ENCODE results near the gene IGSF9. TPM values are rescaled to one million over a fixed set of nuclear protein-coding genes. Genes with fewer than 3 reads are reported as not detected.

The IGSF9 gene
- total RNA-seq, 1 donor from 2014 or later: 5.9 TPM

DNA sequence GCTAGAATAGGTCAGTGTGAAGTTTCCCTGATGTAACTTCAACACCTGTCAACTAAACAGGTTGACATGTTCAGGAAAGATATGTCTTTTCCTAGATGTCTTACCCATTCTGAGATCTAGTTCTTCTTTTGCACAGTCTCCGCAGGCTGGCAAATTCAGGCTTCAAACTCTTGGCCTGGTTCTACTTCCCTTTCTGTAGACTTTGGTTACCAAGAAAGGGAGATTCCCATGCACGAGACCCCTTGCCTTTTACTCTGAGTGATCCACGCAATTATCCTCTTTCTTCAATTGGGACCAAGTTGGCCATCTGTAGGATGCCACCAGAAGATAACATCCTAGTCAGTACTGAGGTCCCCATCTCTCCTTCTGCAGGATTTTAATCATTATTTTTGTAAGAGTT is 47.5 kb downstream of the IGSF9 start:
- no peak for DNase-seq

DNA sequence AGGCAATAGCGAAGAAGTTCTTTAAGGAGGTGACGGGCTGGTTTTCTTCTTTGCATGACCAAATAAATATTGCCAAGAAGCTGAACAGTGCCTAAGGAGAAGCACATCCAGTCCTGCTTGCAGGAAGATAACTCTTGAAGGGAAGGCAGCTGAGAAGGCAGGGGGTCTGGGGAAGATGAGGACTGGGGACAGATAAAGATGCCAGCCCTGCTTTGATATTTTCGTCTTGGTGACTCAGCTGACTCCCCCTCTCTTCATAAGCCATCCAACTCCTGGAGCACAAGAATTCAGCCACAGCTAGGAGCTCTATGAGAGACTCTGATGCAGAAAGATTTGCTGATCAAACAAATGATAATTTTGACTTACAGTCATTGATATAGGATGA is 48.9 kb downstream of the IGSF9 start:
- DNase-seq: no peak

DNA sequence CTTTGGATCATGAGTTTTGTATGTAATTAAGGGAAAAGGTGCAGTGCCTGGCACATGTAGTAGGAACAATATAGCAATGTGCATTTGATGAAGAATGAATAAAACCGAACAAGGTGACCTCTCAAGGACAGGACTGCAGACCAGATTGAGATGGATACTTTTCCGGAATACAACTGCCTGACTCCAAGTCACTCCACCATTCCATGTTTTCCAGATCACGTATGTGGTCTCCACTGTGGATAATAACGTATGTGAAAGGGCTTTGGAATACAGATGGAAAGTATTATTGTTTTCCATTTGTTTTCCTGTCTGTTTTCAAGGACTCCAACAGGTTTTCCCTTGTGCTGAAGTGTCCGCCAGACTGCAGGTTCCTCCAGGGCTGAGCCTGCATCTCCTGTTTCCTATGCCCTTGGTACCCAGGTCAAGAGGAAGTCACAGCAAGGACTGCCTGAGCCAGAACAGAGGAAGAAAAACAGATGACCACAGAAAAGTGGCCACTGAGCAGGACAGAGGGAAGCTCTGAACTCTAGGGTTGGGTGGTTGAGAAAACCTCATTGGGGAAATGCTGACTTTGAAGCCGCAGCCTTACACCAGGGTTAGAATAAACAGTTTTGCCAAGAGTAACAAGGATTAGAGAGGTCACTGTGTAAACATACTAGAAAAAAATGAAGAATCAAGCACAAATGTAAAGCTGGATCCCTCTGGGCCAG is 49.4 kb downstream of the IGSF9 start:
- DNase-seq: no peak

DNA sequence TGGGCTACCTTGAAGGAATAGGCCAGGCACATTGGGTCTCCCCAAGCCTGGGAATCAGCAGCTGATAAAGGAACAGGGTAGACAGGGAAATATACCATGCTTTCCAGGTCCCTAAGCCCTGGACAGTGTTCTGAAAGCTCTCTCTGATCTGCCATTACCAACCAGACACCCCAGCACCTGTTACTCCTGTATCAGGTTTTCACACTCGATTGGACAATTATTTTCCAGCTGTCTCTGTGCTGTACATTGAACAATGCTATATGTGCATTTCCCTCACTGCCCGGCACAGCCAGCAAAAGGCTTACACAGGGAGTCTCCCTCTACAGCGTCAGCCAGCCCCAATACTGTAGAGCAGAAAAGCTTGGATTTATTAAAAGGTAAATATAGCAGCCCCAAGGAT is 50.1 kb downstream of the IGSF9 start:
- no peak for DNase-seq

DNA sequence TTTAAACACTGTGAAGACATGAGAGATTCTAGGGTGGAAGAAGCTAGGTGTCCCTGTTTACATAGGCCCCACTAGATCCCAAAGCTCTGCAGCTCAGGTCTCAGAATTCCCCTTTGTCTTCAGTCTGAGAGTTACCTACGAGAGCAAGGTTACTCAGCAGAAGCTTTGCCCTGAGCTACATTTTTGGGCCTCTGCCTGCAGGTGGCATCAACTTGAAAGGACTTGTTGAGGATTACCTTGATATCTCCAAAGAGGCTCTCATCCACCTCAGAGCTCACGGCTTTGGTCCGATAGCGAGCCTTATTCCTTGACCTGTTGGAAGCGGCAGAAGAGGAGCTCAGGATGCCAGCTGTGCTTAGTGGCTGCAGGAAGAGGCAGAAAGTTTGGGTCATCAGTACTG is 52.5 kb downstream of the IGSF9 start:
- no peak for DNase-seq

DNA sequence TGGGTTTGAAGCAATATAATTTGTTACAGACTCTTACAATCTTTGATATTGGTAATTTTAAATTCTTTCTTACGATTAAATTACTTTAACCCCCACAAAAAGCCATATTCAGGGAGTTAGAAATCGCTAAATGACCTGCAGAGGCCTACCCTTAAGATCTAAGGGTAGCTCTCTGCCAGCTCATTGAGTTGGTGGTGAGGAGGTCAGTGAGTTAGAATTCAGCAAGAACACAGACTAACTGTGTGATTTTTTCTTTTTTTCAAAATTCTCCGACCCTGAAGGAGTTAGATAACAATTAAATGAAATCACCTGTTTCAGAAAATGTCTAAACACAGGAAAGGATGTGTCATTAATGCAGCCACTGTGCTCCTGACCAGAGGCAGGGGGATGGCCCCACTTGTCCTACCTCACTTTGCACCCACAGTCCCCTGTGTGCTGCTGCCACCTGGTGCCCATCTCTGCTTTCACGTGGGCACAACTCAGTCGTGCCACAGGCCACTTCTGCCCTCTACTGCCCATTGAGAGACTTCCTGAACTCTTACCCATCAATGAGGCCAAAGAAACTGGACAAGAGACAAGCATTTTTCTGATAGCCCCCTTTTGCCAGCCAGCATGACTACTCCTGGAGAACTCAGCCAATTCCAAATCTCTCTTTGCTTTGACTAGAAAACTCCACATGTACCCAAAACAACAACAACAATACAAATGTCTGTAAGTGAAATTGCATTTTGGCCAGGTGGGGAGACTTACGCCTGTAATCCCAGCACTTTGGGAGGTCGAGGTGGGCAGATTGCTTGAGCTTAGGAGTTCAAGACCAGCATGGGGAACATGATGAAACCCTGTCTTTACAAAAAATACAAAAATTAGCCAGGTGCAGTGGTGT is 53.9 kb downstream of the IGSF9 start:
- DNase-seq: peak; percentile 67

DNA sequence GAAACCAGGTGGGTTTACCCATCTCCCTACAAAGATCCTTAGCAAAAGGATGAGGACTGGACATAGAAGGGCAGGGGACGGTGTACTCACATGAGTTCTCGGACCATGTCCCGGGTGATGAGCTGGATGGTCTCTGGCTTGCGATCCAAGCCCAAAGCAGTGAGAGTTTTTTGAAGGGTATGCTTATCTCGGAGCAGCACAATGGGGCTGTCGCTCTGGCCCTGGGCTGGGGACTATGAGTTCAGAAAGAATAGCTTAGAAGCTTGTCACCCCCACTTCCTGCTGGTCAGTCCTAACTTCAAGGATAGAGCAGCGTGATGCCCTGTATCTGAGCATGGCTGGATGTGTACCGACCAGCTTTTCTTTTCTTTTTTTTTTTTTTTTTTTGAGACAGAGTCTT is 55.0 kb downstream of the IGSF9 start:
- no peak for DNase-seq

DNA sequence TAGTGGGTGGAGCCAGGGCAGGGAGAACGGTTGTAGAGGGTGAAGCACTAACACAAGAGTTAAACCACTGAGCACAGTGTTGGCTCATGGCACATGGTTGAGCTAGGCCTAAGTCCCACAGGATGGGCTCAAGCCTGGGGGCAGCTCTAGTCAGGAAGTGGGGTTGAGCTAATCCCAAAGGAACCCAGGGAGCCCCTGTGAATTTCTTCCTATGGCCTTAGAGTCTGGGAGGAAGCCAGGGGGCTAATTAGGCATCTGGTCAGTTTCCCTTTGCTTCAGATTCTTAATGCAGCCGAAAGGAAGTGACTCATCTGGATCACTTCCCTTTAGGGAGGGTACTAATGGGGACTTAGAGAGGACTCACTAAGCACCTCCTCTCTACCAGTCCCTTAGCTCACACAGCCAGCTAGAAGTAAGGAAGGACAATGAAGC is 55.6 kb downstream of the IGSF9 start:
- no peak for DNase-seq

DNA sequence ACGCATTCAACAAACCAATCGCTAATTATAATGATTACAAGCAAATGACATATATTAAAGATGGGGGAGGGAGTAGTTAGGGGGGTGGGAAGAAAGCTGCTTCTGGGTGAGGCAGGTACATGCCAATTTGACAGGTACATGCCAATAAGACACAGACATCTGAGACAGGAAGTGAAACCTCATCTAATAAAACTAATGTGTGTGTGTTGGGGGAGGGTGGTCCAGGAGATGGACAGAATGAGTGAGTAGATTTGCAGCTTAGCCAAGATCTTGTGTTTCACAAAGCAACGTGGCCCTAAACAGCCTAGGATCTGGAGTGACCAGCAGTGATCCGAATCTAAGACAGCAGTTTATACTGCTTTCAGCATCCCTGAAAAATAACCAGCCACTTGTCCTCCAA is 56.2 kb downstream of the IGSF9 start:
- DNase-seq: no peak

DNA sequence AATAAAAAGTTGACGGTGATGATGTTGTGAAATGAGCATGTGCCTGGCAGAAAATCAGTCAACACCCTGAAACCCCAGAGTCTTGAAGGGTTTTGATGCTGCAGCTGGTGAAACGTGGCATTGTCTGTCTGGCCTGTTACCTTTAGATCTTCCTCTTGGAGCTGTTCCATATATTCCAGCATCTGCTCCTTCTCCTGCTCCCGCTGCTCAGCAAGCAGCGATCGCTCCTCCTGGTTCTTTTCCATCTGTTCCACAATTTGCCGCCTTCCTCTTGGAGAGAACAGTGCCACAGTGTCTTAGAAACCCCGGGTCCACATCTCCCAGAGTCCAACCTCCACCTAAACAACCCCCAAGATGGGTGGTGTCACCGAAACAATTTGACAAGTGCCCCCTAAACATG is 61.1 kb downstream of the IGSF9 start:
- DNase-seq: no peak

DNA sequence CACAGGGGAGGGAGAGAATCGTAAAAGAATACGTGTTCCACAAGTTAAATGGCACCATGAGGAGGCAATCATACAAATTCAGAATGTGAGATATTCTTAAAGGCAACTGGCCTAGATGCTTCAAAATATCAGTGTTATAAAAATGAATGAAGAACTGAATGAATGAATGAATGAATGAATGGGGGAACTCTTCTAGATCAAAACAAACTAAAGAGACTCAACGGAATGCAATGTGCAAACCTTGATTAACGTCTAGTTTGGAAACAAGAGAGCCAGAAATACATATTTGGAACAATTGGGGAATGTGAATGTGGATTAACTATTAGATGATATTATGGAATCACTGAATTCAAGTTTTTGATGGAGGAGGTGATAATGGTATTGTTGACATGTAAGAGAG is 62.3 kb downstream of the IGSF9 start:
- DNase-seq: no peak

DNA sequence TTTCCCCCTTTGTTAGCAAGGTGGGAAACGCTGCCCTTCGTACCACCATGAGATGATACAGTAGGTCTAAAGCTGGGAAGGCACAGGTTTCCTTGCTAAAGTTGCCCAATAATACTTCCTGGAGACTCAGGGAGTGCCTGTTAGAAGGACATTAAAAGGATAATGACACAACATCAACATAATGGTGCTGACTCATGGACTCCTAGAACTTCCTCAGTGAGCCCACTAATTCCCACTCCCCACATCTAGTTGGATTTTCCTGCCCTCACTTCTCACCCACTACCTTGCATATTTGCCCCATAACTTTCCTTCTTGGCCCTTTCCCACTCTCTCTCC is 62.9 kb downstream of the IGSF9 start:
- DNase-seq: no peak

DNA sequence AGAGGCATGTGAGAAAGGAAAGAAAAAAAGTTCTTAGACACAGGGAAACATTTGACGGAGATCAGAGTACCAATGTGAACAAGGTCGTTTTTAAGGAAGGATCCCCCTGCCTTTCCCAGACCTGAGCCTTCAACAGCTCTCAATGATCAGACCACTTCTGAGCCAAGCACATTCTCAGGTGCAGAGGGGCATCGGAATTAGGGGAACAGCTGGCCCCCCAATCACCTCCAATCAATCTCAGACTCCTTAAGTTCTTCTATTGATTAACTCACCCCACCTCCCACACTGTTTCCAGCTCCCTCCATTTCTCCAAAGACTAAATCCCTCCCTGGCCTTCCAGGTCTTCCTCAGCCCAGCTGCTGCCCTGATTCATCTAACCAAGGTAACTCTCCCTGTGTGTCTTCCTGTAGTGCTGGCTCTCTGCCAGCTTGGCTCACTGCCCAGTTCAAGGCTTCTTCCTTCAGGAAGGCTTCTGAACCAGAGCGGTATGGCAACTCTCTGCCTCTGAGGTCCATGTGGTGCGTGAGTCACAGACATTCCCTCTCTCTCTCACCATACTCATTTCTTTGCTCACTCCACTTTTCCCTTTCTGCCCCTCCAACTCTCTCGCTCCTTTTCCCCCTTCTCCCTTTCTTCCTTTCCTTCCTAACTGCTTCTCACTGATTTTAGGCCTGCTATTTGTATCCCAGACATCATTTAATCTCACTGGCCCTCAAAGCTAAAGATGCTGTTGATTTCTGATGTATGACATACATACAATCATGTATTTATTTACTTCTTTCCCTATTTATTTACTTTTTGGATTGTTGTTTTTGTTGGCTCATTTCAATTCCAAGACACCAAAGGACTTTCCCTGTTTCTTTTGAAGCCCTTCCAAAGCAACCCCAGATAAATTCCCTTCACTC is 63.5 kb downstream of the IGSF9 start:
- no peak for DNase-seq

DNA sequence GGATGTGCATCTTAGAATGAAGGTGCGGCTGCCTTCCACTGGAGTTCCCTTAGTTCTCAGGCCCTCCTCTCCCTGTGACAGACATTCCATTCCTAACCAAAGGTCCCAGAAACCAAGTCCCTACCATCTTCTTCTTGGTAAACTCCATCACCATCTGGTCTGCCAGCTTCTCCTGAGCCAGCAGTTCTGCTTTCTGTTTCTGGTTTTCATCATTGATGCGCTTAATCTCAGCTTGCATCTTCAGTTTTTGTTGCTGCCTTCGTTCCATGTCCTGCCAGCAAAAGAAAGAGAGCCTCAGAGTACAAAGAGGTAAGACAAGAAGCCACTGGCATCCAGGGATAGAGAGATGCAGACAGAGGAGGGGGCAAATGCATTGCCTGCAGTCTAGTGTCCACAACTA is 65.0 kb downstream of the IGSF9 start:
- DNase-seq: no peak

DNA sequence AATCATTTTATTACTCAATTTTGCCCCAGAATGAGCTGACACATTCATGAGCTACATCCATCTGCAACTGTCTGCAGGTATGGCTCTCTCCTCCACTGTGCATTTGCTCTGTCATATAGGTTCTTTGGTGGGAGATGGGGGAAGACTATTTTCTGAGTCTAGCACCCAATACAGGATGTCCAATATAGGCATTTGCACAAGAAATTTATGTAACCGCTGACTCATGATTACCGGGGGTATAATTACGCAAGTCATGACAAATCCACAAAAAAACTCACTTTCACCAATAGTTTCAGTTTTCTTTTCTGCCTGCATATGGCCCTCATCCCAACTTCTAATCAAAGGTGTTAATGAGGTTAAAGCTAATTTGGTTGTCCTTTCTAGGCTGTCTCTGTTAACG is 65.4 kb downstream of the IGSF9 start:
- DNase-seq: no peak

DNA sequence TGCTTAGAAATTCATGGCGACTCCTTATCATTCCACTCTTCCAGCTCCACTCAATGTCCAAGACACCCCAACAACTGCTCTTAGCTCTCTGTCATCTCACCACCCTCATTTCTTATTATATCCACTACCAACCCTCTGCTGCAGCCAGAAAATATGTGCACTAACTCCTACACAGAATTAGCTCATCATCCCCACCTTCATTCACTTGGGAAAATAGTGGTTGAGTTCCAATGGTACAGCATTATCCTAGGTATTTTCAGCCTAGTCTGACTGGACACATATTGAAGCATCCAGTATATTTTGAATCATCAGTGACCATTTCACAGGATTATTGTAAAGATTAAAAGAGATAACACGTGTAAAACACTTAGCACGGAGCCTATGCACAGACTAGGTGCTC is 66.3 kb downstream of the IGSF9 start:
- no peak for DNase-seq

DNA sequence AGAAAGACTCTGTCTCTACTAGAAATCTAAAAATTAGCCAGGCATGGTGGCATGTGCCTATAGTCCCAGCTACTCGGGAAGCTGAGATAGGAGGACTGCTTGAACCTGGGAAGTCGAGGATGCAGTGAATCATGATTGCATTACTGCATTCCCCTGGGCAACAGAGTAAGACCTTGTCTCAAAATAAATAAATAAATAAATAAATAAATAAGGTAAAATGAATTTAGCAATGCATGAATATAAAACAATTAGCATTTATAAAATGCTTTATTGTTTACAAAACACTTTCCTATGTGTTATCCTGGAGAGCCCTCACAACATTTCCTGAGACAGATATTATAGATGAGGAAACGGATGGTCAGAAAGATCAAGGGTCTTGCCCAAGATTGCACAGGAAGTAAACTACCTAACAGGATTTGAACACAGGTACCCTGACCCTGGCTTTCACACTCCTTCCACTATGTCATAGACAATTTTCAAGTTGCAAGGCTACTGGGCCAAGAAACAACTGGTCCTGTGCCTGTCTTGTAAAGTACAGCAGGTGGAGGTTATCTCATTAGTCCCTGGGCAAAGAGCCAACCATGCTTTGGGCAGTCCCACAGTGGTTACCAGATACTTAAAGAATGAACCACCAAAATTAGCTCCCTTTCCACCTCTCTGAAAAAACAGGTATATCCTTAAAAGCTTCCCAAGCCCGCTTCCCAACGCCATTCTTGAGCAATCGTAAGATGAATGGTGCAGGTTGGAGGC is 67.5 kb downstream of the IGSF9 start:
- no peak for DNase-seq

Small RNA genes lying within 50 kb of the gene (small RNA-seq; reads per million reads assigned to genes)
- gene MIR4259: not detected

Other genes starting within 250 kb of the IGSF9 start
- gene CRP, start 231.0 kb downstream of the IGSF9 start, total RNA-seq: 0.31 TPM
- gene DUSP23, start 164.7 kb downstream of the IGSF9 start, total RNA-seq: 21.4 TPM
- gene FCRL6, start 143.3 kb downstream of the IGSF9 start, total RNA-seq: not detected
- gene SLAMF8, start 118.7 kb downstream of the IGSF9 start, total RNA-seq: not detected
- gene VSIG8, start 83.0 kb downstream of the IGSF9 start, total RNA-seq: not detected
- gene CFAP45, start 45.4 kb downstream of the IGSF9 start, total RNA-seq: 0.47 TPM
- gene TAGLN2, start 20.1 kb downstream of the IGSF9 start, total RNA-seq: 28.1 TPM
- gene SLAMF9, start 8.6 kb upstream of the IGSF9 start, total RNA-seq: not detected
- 9.5 TPM for gene PIGM, start 86.4 kb upstream of the IGSF9 start, total RNA-seq
- gene KCNJ10, start 124.5 kb upstream of the IGSF9 start, total RNA-seq: 1.6 TPM
- 14.7 TPM for gene KCNJ9, start 135.9 kb upstream of the IGSF9 start, total RNA-seq
- gene IGSF8, start 153.0 kb upstream of the IGSF9 start, total RNA-seq: 49.8 TPM
- 47.1 TPM for gene ATP1A2, start 170.1 kb upstream of the IGSF9 start, total RNA-seq
- 0.31 TPM for gene ATP1A4, start 206.0 kb upstream of the IGSF9 start, total RNA-seq
- gene CASQ1, start 245.0 kb upstream of the IGSF9 start, total RNA-seq: 3.4 TPM